ENCODE measurements around the gene CXCR6.

Gene CXCR6

DNA sequence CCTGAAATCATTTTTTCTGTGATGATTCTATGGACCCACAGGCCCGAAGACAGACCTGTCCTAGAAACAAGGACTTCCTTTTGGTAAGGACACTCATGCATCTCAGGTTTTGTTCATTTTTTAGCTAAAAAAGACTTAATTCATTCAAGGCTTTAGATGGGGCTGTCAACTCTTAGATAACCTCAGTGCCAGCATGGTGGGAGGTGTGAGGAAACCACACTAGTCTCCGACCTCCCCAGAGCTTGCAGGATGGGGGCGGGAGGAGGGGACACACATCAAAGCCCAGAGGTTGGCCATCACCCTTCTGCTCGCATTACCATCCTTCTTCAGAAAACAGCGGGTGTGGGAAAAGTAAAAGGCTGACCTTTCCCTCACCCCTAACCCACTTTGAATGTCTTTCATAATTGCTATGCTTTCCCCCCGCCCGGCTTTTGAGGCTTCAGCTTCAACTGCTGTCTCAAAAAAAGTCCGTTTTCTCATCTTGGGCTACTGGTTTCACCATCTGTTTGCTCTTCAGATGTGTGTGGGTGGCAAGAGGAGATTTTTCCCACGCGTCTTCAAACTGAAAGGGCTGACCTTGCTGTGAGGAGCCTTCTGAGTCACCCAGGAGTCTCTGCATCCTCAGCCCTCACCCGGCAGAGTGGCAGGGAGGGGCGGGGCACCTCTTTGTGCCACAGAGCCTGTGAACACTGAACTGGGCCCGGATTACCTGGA is 27.6 kb upstream of the CXCR6 start:
- H3K9me2 ChIP-seq (replicated peaks; ENCODE audit: control insufficient read depth, low read length), result no peaks in the 10 kb centered on the region
- no peak overlapping the region for H3K4me3 ChIP-seq (ENCODE audit: low read length)
- H3K27ac ChIP-seq (ENCODE audit: low read depth, low read length), result no peak overlapping the region
- no peaks in the 10 kb centered on the region for H3K9me3 ChIP-seq (ENCODE audit: control insufficient read depth, insufficient read depth, low read length)
- no peak overlapping the region for H3K4me2 ChIP-seq (ENCODE audit: low read length)
- H4K20me1 ChIP-seq (ENCODE audit: control insufficient read depth, insufficient read depth, low read depth, low read length), result no peaks in the 10 kb centered on the region
- peaks cover 7% of the 10 kb centered on the region; the same call in 1 of the 2 replicates for H3K27me3 ChIP-seq (ENCODE audit: control insufficient read depth, low read length)
- no peaks in the 10 kb centered on the region for H3F3A ChIP-seq (ENCODE audit: control insufficient read depth, insufficient read depth)
- no peaks in the 10 kb centered on the region for H3K79me2 ChIP-seq (ENCODE audit: control insufficient read depth, low read length)
- no peaks in the 10 kb centered on the region for H3K36me3 ChIP-seq (ENCODE audit: control insufficient read depth, low read length)
- no peak for TF ChIP-seq EZH2phosphoT487 (IDR thresholded peaks at IDR 0.05; ENCODE audit: borderline replicate concordance, low read length)
- TF ChIP-seq, protein P1, sequence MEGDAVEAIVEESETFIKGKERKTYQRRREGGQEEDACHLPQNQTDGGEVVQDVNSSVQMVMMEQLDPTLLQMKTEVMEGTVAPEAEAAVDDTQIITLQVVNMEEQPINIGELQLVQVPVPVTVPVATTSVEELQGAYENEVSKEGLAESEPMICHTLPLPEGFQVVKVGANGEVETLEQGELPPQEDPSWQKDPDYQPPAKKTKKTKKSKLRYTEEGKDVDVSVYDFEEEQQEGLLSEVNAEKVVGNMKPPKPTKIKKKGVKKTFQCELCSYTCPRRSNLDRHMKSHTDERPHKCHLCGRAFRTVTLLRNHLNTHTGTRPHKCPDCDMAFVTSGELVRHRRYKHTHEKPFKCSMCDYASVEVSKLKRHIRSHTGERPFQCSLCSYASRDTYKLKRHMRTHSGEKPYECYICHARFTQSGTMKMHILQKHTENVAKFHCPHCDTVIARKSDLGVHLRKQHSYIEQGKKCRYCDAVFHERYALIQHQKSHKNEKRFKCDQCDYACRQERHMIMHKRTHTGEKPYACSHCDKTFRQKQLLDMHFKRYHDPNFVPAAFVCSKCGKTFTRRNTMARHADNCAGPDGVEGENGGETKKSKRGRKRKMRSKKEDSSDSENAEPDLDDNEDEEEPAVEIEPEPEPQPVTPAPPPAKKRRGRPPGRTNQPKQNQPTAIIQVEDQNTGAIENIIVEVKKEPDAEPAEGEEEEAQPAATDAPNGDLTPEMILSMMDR (IDR thresholded peaks at IDR 0.05; ENCODE audit: low read depth, low read length, poor library complexity, severe bottlenecking), result no peak
- no peaks in the 10 kb centered on the region for H3K4me1 ChIP-seq (ENCODE audit: control insufficient read depth, low read length)

DNA sequence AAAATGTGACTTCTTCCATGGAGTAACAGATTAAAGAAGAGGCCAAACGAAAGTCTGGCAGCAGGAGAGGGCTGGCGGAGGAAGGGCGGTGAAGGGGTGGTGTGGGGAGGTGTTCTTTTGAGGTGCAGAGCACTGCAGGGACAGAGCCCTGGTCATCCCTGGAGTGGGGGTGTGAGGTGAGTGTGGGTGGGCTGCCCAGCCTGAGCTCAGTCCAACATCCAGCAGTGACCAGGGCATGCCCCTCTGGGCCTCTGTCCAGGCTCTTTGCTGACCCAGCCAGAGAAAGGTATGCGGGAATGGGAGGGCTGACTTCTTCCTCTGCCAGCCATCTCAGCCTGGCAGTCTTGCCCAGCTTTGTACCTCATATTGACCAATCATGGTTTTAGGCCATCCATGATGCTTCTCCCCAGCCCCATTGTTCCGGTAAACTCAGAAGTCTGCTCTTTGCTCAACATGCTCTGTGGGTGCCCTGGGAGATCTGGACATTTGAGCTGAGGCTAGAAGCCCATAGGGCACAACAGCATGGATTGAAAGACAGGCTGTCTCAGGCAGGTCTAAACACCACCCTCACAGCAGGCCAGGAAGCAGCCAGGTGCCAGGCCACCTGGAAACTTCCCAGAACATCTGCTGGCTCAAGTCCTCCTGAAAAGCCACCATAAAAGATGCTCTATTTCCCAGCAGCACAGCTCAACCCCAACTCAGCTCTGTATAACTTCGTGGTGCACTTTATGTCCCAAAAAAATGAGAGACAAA is 25.9 kb upstream of the CXCR6 start:
- no peaks in the 10 kb centered on the region for H3F3A ChIP-seq (ENCODE audit: control insufficient read depth, insufficient read depth)
- H3K4me1 ChIP-seq (ENCODE audit: control insufficient read depth, low read length), result no peaks in the 10 kb centered on the region
- no peaks in the 10 kb centered on the region for H4K20me1 ChIP-seq (ENCODE audit: control insufficient read depth, insufficient read depth, low read depth, low read length)
- H3K27me3 ChIP-seq (ENCODE audit: control insufficient read depth, low read length), result peaks cover 7% of the 10 kb centered on the region; the same call in 1 of the 2 replicates
- H3K36me3 ChIP-seq (ENCODE audit: control insufficient read depth, low read length), result peaks cover 8% of the 10 kb centered on the region
- H3K4me2 ChIP-seq (ENCODE audit: low read length), result no peak overlapping the region
- H3K9me2 ChIP-seq (replicated peaks; ENCODE audit: control insufficient read depth, low read length), result no peaks in the 10 kb centered on the region
- TF ChIP-seq, protein P1 (IDR thresholded peaks at IDR 0.05; ENCODE audit: low read depth, low read length, poor library complexity, severe bottlenecking), result no peak
- no peak for TF ChIP-seq EZH2phosphoT487 (IDR thresholded peaks at IDR 0.05; ENCODE audit: borderline replicate concordance, low read length)
- no peaks in the 10 kb centered on the region for H3K79me2 ChIP-seq (ENCODE audit: control insufficient read depth, low read length)
- no peaks in the 10 kb centered on the region for H3K9me3 ChIP-seq (ENCODE audit: control insufficient read depth, insufficient read depth, low read length)
- no peak overlapping the region for H3K4me3 ChIP-seq (ENCODE audit: low read length)
- H3K27ac ChIP-seq (ENCODE audit: low read depth, low read length), result no peak overlapping the region

DNA sequence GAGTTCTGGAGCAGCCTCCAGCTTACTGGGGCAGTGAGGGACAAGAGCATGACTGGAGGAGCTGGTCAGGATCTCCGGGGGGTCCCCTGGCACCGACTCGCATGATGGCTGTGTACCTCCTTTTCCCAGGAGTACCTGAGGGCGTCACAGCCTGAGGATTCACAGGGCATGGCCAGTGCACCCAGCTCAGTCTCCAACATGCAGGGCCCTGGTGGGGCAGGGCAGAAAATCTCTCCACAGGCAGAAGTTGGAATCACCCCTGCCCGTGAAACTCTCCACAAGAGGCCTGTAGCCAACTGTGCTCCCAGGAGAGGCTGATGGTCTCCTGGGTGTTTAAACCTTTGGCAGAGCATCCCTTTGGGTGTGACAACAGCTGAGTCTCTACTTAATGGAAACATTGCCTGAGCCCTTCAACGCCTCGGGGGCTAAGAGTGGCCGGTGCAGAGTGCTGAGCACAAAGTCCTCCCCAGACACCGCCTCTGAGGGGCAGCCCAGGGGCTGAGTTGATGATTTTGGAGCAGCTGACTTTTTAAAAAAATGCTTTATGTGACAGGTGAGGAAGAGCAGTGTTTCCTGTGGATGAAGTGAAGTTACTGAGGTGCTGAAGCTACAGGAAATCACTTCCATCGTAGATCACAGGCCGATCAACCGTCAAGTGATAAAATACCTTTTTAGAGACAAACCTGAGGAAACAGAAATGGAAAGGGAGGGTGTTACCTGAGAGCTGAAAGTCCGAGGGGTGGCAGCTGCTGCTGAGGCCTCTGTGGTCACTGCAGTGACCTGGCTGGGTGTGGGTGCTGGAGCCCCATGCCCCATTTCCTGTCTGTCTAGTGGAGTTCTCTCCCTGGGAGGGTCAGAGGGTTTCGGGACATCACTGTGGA is 21.9 kb upstream of the CXCR6 start:
- Histone ChIP-seq H4K20me1 (ENCODE audit: control insufficient read depth, insufficient read depth, low read depth, low read length) (no peaks in the 10 kb centered on the region), H3K4me2 (ENCODE audit: low read length) (no peak overlapping the region), H3K9me3 (ENCODE audit: control insufficient read depth, insufficient read depth, low read length) (no peaks in the 10 kb centered on the region), H3F3A (ENCODE audit: control insufficient read depth, insufficient read depth) (no peaks in the 10 kb centered on the region), H3K4me3 (ENCODE audit: low read length) (no peak overlapping the region), H3K27me3 (ENCODE audit: control insufficient read depth, low read length) (no peaks in the 10 kb centered on the region), H3K9me2 (replicated peaks; ENCODE audit: control insufficient read depth, low read length) (no peaks in the 10 kb centered on the region), H3K36me3 (ENCODE audit: control insufficient read depth, low read length) (peaks cover 16% of the 10 kb centered on the region), H3K27ac (ENCODE audit: low read depth, low read length) (no peak overlapping the region), H3K79me2 (ENCODE audit: control insufficient read depth, low read length) (no peaks in the 10 kb centered on the region), H3K4me1 (ENCODE audit: control insufficient read depth, low read length) (no peaks in the 10 kb centered on the region)
- TF ChIP-seq, protein P1 (IDR thresholded peaks at IDR 0.05; ENCODE audit: low read depth, low read length, poor library complexity, severe bottlenecking), result no peak
- no peak for TF ChIP-seq EZH2phosphoT487 (IDR thresholded peaks at IDR 0.05; ENCODE audit: borderline replicate concordance, low read length)

Measured in DOHH2 (cell line).